Kidney (tissue), 14 donors: ENCODE results near the gene WNK2. TPM values are rescaled to one million over a fixed set of nuclear protein-coding genes. Genes with fewer than 3 reads are reported as not detected.

ENCODE experiments used
- DNase-seq, 5 donors: peaks; one replicate each; pipeline ENCODE4 v3.0.0-alpha.2; 2013 to 2020
- FAIRE-seq: peaks from 2 replicates; lab custom pipeline; 2012; peaks lifted over from hg19 to GRCh38; lab: Jason Lieb, UNC
- H3K27ac ChIP-seq, 2 donors: one replicate each; pipeline ENCODE4 v1.7.0; 2013; ENCODE audit warnings: low read depth in 2 of 2, low read length in 2 of 2, inconsistent platforms in 1 of 2
- H3K27me3 ChIP-seq: one replicate; pipeline ENCODE4 v1.7.1; 2013; ENCODE audit warnings: low read length, inconsistent platforms; ENCODE audit not compliant: control insufficient read depth, insufficient read depth
- H3K36me3 ChIP-seq, 3 donors: one replicate each; pipeline versions ENCODE4 v1.7.0 to v1.7.1; 2013; ENCODE audit warnings: low read length in 3 of 3, control low read depth in 1 of 3, inconsistent platforms in 1 of 3; ENCODE audit not compliant: insufficient read depth in 3 of 3, control insufficient read depth in 2 of 3
- H3K4me1 ChIP-seq, 3 donors: one replicate each; pipeline versions ENCODE4 v1.7.0 to v1.7.1; 2013; ENCODE audit warnings: low read length in 3 of 3, inconsistent platforms in 1 of 3, low read depth in 1 of 3; ENCODE audit not compliant: control insufficient read depth in 2 of 3, insufficient read depth in 2 of 3
- H3K4me3 ChIP-seq, 3 donors: one replicate each; pipeline versions ENCODE4 v1.7.0 to v1.8.1; 2013; ENCODE audit warnings: low read length in 3 of 3, control low read depth in 1 of 3, inconsistent platforms in 1 of 3
- H3K9ac ChIP-seq, 3 donors: one replicate each; pipeline versions ENCODE4 v1.7.0 to v1.7.1; 2013; ENCODE audit warnings: low read length in 3 of 3, control low read depth in 1 of 3, inconsistent platforms in 1 of 3
- H3K9me3 ChIP-seq, 3 donors: one replicate each; pipeline versions ENCODE4 v1.7.0 to v1.7.1; 2013; ENCODE audit warnings: low read length in 3 of 3, control low read depth in 1 of 3, inconsistent platforms in 1 of 3; ENCODE audit not compliant: control insufficient read depth in 2 of 3, insufficient read depth in 1 of 3
- CTCF ChIP-seq: IDR thresholded peaks from 3 replicates; pipeline ENCODE4 v1.5.1; 2012; ENCODE audit warnings: mild to moderate bottlenecking, moderate library complexity, borderline replicate concordance; ENCODE audit not compliant: insufficient read depth; ENCODE audit errors: extremely low read depth
- intact Hi-C: fragments of 100-400 bp; cut with DNase I; formaldehyde crosslinking; loops from one replicate; pipeline ENCODE4 v1.11.1; 2022
- polyA plus RNA-seq: library from polyadenylated mRNA; stranded (reverse); fragments of 350-450 nt; fragmentation: Illumina TruSeq; extraction: RNeasy Lipid Tissue Mini Kit (QIAGEN cat#74804); gene quantifications from one replicate; pipeline ENCODE4 v1.2.3, GENCODE V29; 2014; ENCODE audit warnings: low read depth, low replicate concordance; ENCODE audit not compliant: insufficient read depth
- total RNA-seq: library from RNA; stranded (reverse); fragmentation: NEBNext Ultra II Directional; extraction: Animal tissue kit (Norgen Biotek cat#: 25700); gene quantifications from one replicate; pipeline ENCODE4 v1.2.1, GENCODE V29; 2021
- donor health status: control.
- donor health status: control.
- donor health status: control.
- donor health status: control.
- donor health status: control.
- donor health status: DM: yes; HTN: yes; CAD: no.
- donor health status: Normal renal cell carcinoma (clear cell type).

WNK2 gene
- total and polyA plus RNA-seq, 2 donors from 2014 or later = 1.5 to 4.8 TPM

- Histone ChIP-seq H3K36me3 (no peaks in the 10 kb centered on the region), H3K4me3 (no peak overlapping the region), H3K27ac (no peak overlapping the region), H3K9ac (no peak overlapping the region), H3K9me3 (no peaks in the 10 kb centered on the region), H3K27me3 (no peaks in the 10 kb centered on the region), H3K4me1 (peaks cover 0 to 5% (median 2%) of the 10 kb centered on the region in 3 donors)
- DNase-seq (peak in 1 of 5 donors; percentile 62), FAIRE-seq (no peak)
- no peak for TF ChIP-seq CTCF
- intact Hi-C loops = no loop called here
Measured at GRCh38 chr9:93184432-93185265, 710 bp downstream of the WNK2 start.

GRCh38 chr9:93185266-93186214 lies 1.6 kb downstream of the WNK2 start:
- Histone ChIP-seq H3K4me1 (peaks cover 0 to 5% (median 2%) of the 10 kb centered on the region in 3 donors), H3K27me3 (no peaks in the 10 kb centered on the region), H3K36me3 (no peaks in the 10 kb centered on the region), H3K9me3 (no peaks in the 10 kb centered on the region), H3K27ac (no peak overlapping the region), H3K4me3 (no peak overlapping the region), H3K9ac (no peak overlapping the region)
- no peak for DNase-seq
- no peak for FAIRE-seq
- TF ChIP-seq CTCF = no peak
- intact Hi-C loops = no loop called here

GRCh38 chr9:93186215-93186945 lies 2.4 kb downstream of the WNK2 start:
- Histone ChIP-seq H3K9me3 (no peaks in the 10 kb centered on the region), H3K4me3 (no peak overlapping the region), H3K27me3 (no peaks in the 10 kb centered on the region), H3K4me1 (peaks cover 0 to 5% (median 2%) of the 10 kb centered on the region in 3 donors), H3K9ac (no peak overlapping the region), H3K27ac (no peak overlapping the region), H3K36me3 (no peaks in the 10 kb centered on the region)
- TF ChIP-seq CTCF = no peak
- intact Hi-C loops = no loop called here
- DNase-seq (no peak), FAIRE-seq (no peak)
